C4-2B (cell line): ENCODE data around the gene GRK2.

Source experiments
- ZFX ChIP-seq: fragments of 450-650 bp; IDR thresholded peaks from 2 replicates; pipeline ENCODE4 v1.6.1; 2017
- TF ChIP-seq, protein P1 (sequence below): fragments of 450-650 bp; conservative IDR thresholded peaks from 2 replicates; pipeline ENCODE4 v1.5.1; 2017; ENCODE audit warnings: mild to moderate bottlenecking

DNA sequence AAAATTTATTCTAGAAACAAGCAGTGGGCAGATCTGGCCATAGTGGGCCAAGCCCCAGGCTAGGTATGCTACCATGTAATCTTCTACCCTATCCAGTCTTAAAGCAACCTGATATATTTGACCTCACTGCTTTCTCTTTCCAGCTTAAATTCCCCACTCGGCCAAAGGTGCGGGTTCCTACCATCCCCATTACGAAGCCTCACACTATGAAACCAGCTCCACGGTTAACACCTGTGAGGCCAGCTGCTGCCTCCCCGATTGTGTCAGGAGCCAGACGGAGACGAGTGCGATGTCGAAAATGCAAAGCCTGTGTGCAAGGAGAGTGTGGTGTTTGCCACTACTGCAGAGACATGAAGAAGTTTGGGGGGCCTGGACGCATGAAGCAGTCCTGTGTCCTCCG, 21.2 kb upstream of the GRK2 start:
- TF ChIP-seq, protein P1, sequence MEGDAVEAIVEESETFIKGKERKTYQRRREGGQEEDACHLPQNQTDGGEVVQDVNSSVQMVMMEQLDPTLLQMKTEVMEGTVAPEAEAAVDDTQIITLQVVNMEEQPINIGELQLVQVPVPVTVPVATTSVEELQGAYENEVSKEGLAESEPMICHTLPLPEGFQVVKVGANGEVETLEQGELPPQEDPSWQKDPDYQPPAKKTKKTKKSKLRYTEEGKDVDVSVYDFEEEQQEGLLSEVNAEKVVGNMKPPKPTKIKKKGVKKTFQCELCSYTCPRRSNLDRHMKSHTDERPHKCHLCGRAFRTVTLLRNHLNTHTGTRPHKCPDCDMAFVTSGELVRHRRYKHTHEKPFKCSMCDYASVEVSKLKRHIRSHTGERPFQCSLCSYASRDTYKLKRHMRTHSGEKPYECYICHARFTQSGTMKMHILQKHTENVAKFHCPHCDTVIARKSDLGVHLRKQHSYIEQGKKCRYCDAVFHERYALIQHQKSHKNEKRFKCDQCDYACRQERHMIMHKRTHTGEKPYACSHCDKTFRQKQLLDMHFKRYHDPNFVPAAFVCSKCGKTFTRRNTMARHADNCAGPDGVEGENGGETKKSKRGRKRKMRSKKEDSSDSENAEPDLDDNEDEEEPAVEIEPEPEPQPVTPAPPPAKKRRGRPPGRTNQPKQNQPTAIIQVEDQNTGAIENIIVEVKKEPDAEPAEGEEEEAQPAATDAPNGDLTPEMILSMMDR = no peak
- TF ChIP-seq ZFX = no peak
